Neuronal stem cell (in vitro differentiated cells): ENCODE data around the gene CD300LB.
"Not testable (repeated sequence)": the region's sequence is repeated elsewhere in the genome, so short reads cannot be mapped to it uniquely, and the experiment has no call there.

ENCODE experiments used
- DNase-seq: peaks from one replicate; pipeline ENCODE4 v3.0.0-alpha.2; 2013; ENCODE audit warnings: low spot score
- H2AFZ ChIP-seq: one replicate; pipeline ENCODE4 v1.6.1; 2013; ENCODE audit warnings: mild to moderate bottlenecking, low read length, inconsistent platforms
- H2AK5ac ChIP-seq: 2 replicates; pipeline ENCODE4 v1.6.1; 2013; ENCODE audit warnings: low read depth, mild to moderate bottlenecking, inconsistent platforms, low read length, moderate library complexity, mixed read lengths
- H2BK120ac ChIP-seq: 2 replicates; pipeline ENCODE4 v1.6.1; 2013; ENCODE audit warnings: low read depth, mild to moderate bottlenecking, inconsistent platforms, low read length, moderate library complexity, mixed read lengths
- H2BK12ac ChIP-seq: one replicate; pipeline ENCODE4 v1.6.1; 2013; ENCODE audit warnings: low read length, inconsistent platforms
- H2BK15ac ChIP-seq: 2 replicates; pipeline ENCODE4 v1.6.1; 2013; ENCODE audit warnings: mild to moderate bottlenecking, low read length, inconsistent platforms, mixed read lengths
- H2BK5ac ChIP-seq: one replicate; pipeline ENCODE4 v1.6.1; 2013; ENCODE audit warnings: inconsistent platforms, mild to moderate bottlenecking, low read length, moderate library complexity
- H3K14ac ChIP-seq: one replicate; pipeline ENCODE4 v1.6.1; 2013; ENCODE audit warnings: low read length, inconsistent platforms
- H3K18ac ChIP-seq: 2 replicates; pipeline ENCODE4 v1.6.1; 2013; ENCODE audit warnings: low read length, inconsistent platforms
- H3K23ac ChIP-seq: 2 replicates; pipeline ENCODE4 v1.6.1; 2013; ENCODE audit warnings: low read depth, mild to moderate bottlenecking, mixed read lengths, low read length, inconsistent platforms; ENCODE audit not compliant: poor library complexity
- H3K27ac ChIP-seq: replicated peaks from 3 replicates; pipeline ENCODE4 v1.5.1; 2013; ENCODE audit warnings: low read length, inconsistent platforms
- H3K27me3 ChIP-seq, 3 experiments: 2 replicates each; pipeline ENCODE4 v1.6.1; 2013; ENCODE audit warnings: low read length in 3 of 3, mild to moderate bottlenecking in 2 of 3, inconsistent platforms in 1 of 3, low read depth in 1 of 3, mixed read lengths in 1 of 3, moderate library complexity in 1 of 3; ENCODE audit not compliant: control insufficient read depth in 3 of 3, insufficient read depth in 3 of 3
- H3K36me3 ChIP-seq, 2 donors: replicated peaks in 1 of 2; 2 replicates each; pipeline ENCODE4 v1.6.1; 2013; ENCODE audit warnings: low read length in 2 of 2; ENCODE audit not compliant: control insufficient read depth in 2 of 2, insufficient read depth in 2 of 2
- H3K4ac ChIP-seq: 2 replicates; pipeline ENCODE4 v1.6.1; 2013; ENCODE audit warnings: inconsistent platforms, mild to moderate bottlenecking, low read length, moderate library complexity
- H3K4me1 ChIP-seq, 2 donors: 1 replicate in 1 of 2; 2 replicates in 1 of 2; pipeline ENCODE4 v1.6.1; 2013; ENCODE audit warnings: low read length in 2 of 2, low read depth in 1 of 2; ENCODE audit not compliant: control insufficient read depth in 2 of 2, insufficient read depth in 1 of 2
- H3K4me2 ChIP-seq: one replicate; pipeline ENCODE4 v1.6.1; 2013; ENCODE audit warnings: mild to moderate bottlenecking, low read length, inconsistent platforms; ENCODE audit not compliant: insufficient read depth, poor library complexity, severe bottlenecking
- H3K4me3 ChIP-seq, 2 donors: 2 replicates each; pipeline ENCODE4 v1.5.1; 2013; ENCODE audit warnings: low read length in 2 of 2, mild to moderate bottlenecking in 2 of 2, inconsistent platforms in 1 of 2, moderate library complexity in 1 of 2
- H3K79me1 ChIP-seq: one replicate; pipeline ENCODE4 v1.6.1; 2013; ENCODE audit warnings: low read depth, mild to moderate bottlenecking, inconsistent platforms, low read length, moderate library complexity
- H3K9ac ChIP-seq: one replicate; pipeline ENCODE4 v1.6.1; 2013; ENCODE audit warnings: mild to moderate bottlenecking, low read depth, low read length, inconsistent platforms; ENCODE audit not compliant: poor library complexity
- H3K9me3 ChIP-seq, 2 donors: replicated peaks in 1 of 2; 2 replicates each; pipeline versions ENCODE3 to v1.6.1; 2013; ENCODE audit warnings: low read length in 2 of 2, mild to moderate bottlenecking in 2 of 2, inconsistent platforms in 1 of 2, low read depth in 1 of 2, mixed read lengths in 1 of 2, moderate library complexity in 1 of 2; ENCODE audit not compliant: control insufficient read depth in 2 of 2, insufficient read depth in 1 of 2
- H4K8ac ChIP-seq: one replicate; pipeline ENCODE4 v1.6.1; 2013; ENCODE audit warnings: low read depth, mild to moderate bottlenecking, inconsistent platforms, low read length, moderate library complexity
- H4K91ac ChIP-seq: one replicate; pipeline ENCODE4 v1.6.1; 2013; ENCODE audit warnings: low read length, low read depth, mild to moderate bottlenecking, inconsistent platforms; ENCODE audit not compliant: poor library complexity
- WGBS, 2 donors: extraction: QIAGEN DNeasy Blood & Tissue Kit; methylation state at CpG; one replicate each; pipeline ENCODE4 v1.1.7; 2013; ENCODE audit warnings: missing lambda C conversion rate in 2 of 2, mixed read lengths in 1 of 2; ENCODE audit not compliant: insufficient read length in 2 of 2, insufficient replicate concordance in 1 of 2; ENCODE audit errors: extremely low coverage in 2 of 2; 5-methylcytosine and 5-hydroxymethylcytosine counted together

CD300LB gene

GRCh38 chr17:74573635-74574034 lies 42.4 kb upstream of the CD300LB start:
- H4K8ac ChIP-seq, H3K9me3 ChIP-seq, H3K4me1 ChIP-seq, H2BK15ac ChIP-seq, H3K23ac ChIP-seq, H3K4ac ChIP-seq, H4K91ac ChIP-seq, H3K36me3 ChIP-seq, H3K14ac ChIP-seq, H3K4me3 ChIP-seq, DNase-seq, H2BK120ac ChIP-seq, H3K18ac ChIP-seq, H3K4me2 ChIP-seq, H3K27me3 ChIP-seq, H3K79me1 ChIP-seq, H2AFZ ChIP-seq, H3K9ac ChIP-seq, H2BK12ac ChIP-seq, H2AK5ac ChIP-seq, H2BK5ac ChIP-seq, H3K27ac ChIP-seq: not testable (repeated sequence)

DNA sequence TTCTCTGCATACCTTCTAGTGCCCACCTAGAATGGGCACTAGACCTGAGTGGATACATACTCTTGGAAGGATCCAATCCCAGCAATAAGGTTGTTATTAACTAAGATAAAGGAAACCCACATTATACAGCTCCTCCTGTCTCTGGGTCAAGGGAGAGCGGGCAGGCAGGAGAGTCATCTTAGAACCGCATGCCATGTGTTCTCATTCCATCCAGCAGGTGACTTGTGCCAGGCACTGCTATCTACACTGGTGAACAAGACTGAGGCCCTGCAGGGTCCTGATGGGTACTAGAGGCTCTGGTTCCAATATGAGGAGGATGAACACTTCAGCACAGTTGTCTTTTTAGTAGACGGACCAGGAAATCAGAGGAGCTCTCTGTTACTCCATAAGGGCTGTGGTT lies 41.9 kb upstream of the CD300LB start:
- no peak for DNase-seq
- Histone ChIP-seq H3K4me2 (no peak overlapping the region), H3K27me3 (peaks cover 0 to 5% (median 0%) of the 10 kb centered on the region in 3 experiments), H3K14ac (no peak overlapping the region), H3K4me3 (no peak overlapping the region), H4K8ac (no peak overlapping the region), H3K27ac (no peak overlapping the region), H3K18ac (no peak overlapping the region), H3K36me3 (no peaks in the 10 kb centered on the region), H3K4ac (no peak overlapping the region), H2AFZ (no peak overlapping the region), H2BK120ac (no peak overlapping the region), H3K4me1 (no peaks in the 10 kb centered on the region), H3K23ac (no peak overlapping the region), H4K91ac (no peak overlapping the region), H2BK15ac (no peak overlapping the region), H2BK12ac (no peak overlapping the region), H3K9me3 (no peaks in the 10 kb centered on the region), H3K79me1 (peaks cover 2% of the 10 kb centered on the region), H3K9ac (no peak overlapping the region), H2BK5ac (no peak overlapping the region), H2AK5ac (no peak overlapping the region)
- WGBS, 2 donors, result no CpG with 5 or more reads among the region's 3 CpGs

DNA sequence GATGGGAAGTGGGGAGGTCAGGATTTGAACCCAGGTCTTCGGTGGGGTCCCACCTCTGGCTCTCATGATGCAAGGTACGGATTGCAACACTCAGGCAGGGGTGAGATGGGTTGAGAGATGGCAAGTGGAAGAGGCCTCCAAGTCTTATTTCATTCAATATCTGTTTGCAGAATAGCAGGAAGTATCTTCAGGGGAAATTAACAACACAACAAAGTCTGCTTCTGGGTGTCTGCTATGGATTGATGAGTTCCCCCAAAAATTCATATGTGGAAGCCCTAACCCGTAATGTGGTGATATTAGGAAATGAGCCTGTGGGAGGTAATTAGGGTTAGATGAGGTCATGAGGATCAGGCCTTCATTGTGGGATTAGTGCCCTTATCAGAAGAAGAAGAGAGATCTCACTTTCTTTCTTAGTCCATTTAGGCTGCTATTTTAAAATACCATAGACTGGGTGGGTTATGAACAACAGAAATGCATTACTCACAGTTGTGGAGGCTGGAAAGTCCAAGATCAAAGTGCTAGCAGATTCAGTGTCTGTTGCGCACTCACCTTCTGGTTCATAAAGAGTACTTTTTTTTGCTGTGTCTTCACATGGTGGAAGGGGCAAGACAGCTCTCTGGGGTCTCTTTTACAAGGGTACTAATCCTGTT lies 40.5 kb upstream of the CD300LB start:
- Histone ChIP-seq H2BK5ac (no peak overlapping the region), H3K36me3 (no peaks in the 10 kb centered on the region), H3K4me2 (no peak overlapping the region), H2BK120ac (no peak overlapping the region), H3K9me3 (no peaks in the 10 kb centered on the region), H2BK12ac (no peak overlapping the region), H3K14ac (no peak overlapping the region), H4K8ac (no peak overlapping the region), H2BK15ac (no peak overlapping the region), H2AFZ (no peak overlapping the region), H3K4me1 (no peaks in the 10 kb centered on the region), H3K4me3 (no peak overlapping the region), H3K23ac (no peak overlapping the region), H3K27ac (no peak overlapping the region), H3K4ac (no peak overlapping the region), H3K79me1 (peaks cover 2% of the 10 kb centered on the region), H3K27me3 (peaks cover 0 to 5% (median 0%) of the 10 kb centered on the region in 3 experiments), H3K18ac (no peak overlapping the region), H4K91ac (no peak overlapping the region), H2AK5ac (no peak overlapping the region), H3K9ac (no peak overlapping the region)
- no peak for DNase-seq
- WGBS, 2 donors, result no CpG with 5 or more reads among the region's 4 CpGs

DNA sequence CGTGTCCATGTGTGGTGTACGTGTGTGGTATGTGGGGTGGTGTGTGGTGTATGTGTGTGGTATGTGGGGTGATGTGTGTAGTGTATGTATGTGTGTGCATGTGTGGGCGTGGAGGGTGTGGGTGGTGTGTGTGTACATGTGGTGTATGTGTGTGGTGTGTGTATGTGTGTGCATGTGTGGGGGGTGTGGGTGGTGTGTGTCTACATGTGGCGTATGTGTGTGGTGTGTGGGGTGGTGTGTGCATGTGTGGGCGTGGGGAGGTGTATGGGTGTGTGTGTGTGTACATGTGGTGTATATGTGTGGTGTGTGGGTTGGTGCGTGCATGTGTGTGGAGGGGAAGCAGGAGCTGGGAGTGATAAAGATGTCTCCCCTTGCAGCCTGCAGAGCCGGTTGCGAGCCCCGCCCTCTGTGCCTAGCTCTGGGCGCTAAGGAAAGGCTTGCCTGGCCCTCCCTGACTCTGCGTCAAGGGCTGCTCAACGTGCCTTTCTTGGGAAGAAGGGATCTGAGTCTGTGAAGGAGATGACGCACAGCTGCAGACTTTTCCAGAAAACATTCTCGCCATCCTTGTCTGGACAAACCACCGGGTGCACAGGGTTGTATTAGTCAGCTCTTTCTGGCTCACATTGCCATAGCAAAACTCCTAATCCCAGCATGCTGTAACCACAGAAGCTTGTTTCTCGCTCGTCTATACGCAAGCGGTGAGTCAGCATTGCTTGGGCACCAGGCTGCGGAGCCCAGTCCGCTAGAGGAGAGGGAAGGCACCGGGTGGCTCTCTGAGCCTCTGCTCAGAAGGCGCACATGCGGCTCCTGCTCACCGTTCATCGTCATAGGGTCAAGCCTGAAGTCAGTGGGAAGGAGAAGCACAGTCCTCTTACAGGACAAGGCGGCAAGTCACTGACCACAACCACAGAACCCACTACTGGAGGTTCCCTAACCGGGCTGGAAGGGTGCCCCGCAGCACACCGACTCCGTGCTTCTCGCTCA lies 38.0 kb upstream of the CD300LB start:
- Histone ChIP-seq H3K9me3 (no peaks in the 10 kb centered on the region), H3K9ac (peak overlapping the region; percentile 46), H3K4me1 (peaks cover 0 to 1% of the 10 kb centered on the region in 2 donors), H2AK5ac (no peak overlapping the region), H3K4me2 (no peak overlapping the region), H3K36me3 (no peaks in the 10 kb centered on the region), H2BK120ac (no peak overlapping the region), H3K14ac (peak overlapping the region; percentile 40), H4K8ac (no peak overlapping the region), H2BK12ac (peak overlapping the region; percentile 14), H3K27ac (no peak overlapping the region), H3K18ac (peak overlapping the region; percentile 58), H3K4me3 (peak overlapping the region in 1 of 2 donors; percentile 65), H2BK5ac (no peak overlapping the region), H2AFZ (no peak overlapping the region), H3K4ac (no peak overlapping the region), H3K79me1 (peaks cover 2% of the 10 kb centered on the region), H2BK15ac (no peak overlapping the region), H3K23ac (peak overlapping the region; percentile 8), H4K91ac (peak overlapping the region; percentile 34), H3K27me3 (peaks cover 0 to 5% (median 0%) of the 10 kb centered on the region in 3 experiments)
- DNase-seq, result no peak
- WGBS, 2 donors, result 100% methylated on average over 5 of the region's 32 CpGs; no CpG with 5 or more reads in 1 of the 2 donors
